Measurements from ENCODE around the gene CIART.
"Not testable (repeated sequence)": the region's sequence is repeated elsewhere in the genome, so short reads cannot be mapped to it uniquely, and the experiment has no call there.

CIART gene

GRCh38 chr1:150309758-150310508, 27.6 kb downstream of the CIART start:
- DNase-seq (ENCODE audit: low spot score) = no peak

DNA sequence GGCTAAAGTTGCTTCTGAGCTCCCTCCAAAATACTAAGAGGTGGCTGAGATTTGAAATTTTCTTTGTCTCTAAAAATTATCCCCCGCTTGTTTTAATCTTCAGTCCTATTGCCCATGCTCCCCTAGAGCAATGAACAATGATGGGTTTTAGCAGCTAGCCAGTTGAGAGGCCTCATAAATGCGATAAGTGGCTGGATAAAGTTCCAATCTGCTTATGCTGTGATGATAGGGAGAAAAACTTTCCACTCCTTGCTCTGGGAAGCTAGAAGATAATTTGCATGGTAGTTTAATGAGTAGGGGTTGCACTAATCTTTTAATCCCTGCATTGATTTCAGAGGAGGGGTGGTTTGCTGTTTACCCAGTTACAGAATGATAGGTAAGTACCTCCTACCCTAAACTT, 29.4 kb downstream of the CIART start:
- DNase-seq (ENCODE audit: low spot score) = no peak

DNA sequence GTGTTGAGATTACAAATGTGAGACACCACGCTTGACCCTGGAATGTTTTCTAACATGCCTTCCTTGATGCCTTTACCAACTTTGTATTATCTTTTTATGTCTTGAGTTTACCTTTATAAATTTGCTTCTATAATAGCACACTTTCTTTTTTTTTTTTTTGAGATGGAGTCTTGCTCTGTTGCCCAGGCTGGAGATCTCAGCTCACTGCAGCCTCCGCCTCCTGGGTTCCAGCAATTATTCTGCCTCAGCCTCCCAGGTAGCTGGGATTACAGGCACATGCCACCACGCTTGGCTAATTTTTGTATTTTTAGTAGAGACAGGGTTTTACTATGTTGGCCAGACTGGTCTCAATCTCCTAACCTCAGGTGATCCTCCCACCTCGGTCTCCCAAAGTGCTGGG, 32.3 kb downstream of the CIART start:
- not testable (repeated sequence) for DNase-seq (ENCODE audit: low spot score)

- DNase-seq (ENCODE audit: low spot score) = no peak
Measured at GRCh38 chr1:150320667-150320978, 38.3 kb downstream of the CIART start.

- no peak for DNase-seq (ENCODE audit: low spot score)
Measured at GRCh38 chr1:150321826-150322166, 39.4 kb downstream of the CIART start.

- DNase-seq (ENCODE audit: low spot score) = peak; percentile 4
Measured at GRCh38 chr1:150322310-150322709, 40.0 kb downstream of the CIART start.

GRCh38 chr1:150332651-150333290, 50.4 kb downstream of the CIART start:
- DNase-seq (ENCODE audit: low spot score) = no peak
